A549 treated with CpdA at 1 μM for 4 hours (cell line): ENCODE measurements around the gene OR5AR1. TPM values are rescaled to one million over a fixed set of nuclear protein-coding genes. Genes with fewer than 3 reads are reported as not detected.

Source experiments
- total RNA-seq: library from RNA; stranded (reverse); fragments of 200-300 nt; extraction: Qiagen RNA extraction; gene quantifications from 5 replicates; pipeline ENCODE4 v1.2.3, GENCODE V29; 2022; ENCODE audit warnings: low read depth

OR5AR1 gene
- total RNA-seq: not detected in 5 replicates

GRCh38 chr11:56663386-56663785, at the start of gene OR5AR1:
Gene OR5AR1, plus strand, starts transcription at chr11:56663686. Its CDS starts 0 bp downstream, at chr11:56663686.

GRCh38 chr11:56642339-56642738, 21.1 kb upstream of the OR5AR1 start, which contains the start of gene OR5AP2:
Gene OR5AP2, minus strand, starts transcription at chr11:56642439. Its CDS starts 0 bp downstream, at chr11:56642439.

DNA sequence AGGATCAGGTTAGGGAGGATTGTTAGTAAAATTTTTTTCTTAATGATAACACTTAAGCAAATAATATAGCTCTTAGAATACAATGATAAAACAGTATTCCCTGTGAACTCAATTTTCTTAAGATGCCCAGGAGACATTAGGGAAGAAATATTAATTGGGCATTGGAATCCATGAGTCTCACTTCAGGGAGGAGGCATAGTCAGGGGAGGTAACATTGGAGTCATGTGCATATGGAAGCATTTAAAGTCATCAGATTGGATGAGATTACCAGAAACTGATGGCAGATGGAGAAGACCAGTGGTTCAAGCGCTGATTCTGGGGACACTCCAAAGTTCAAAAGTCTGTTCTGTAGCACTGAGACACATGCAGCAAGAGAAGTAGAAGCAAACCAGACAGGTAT, 35.3 kb downstream of the OR5AR1 start, which contains the start of gene OR9G1:
TSS of gene OR9G1 (plus strand) at position 301 of the 400 bp plus-strand sequence. CDS start 1,293 bp downstream, outside the sequence.

Other genes with a start within 250 kb of the OR5AR1 start
- gene OR5M3, start 190.3 kb upstream of the OR5AR1 start, total RNA-seq: not detected in 5 replicates
- gene OR5M8, start 172.3 kb upstream of the OR5AR1 start, total RNA-seq: not detected in 5 replicates
- not detected in 5 replicates for gene OR5M11, start 120.4 kb upstream of the OR5AR1 start, total RNA-seq
- not detected in 5 replicates for gene OR5M10, start 86.0 kb upstream of the OR5AR1 start, total RNA-seq
- not detected in 5 replicates for gene OR5M1, start 48.8 kb upstream of the OR5AR1 start, total RNA-seq
- not detected in 5 replicates for gene OR5AP2, start 21.2 kb upstream of the OR5AR1 start, total RNA-seq
- gene OR9G1, start 35.4 kb downstream of the OR5AR1 start, total RNA-seq: not detected in 5 replicates
- gene OR9G4, start 85.0 kb downstream of the OR5AR1 start, total RNA-seq: not detected in 5 replicates